Large intestine (tissue), 3 donors: ENCODE data around the gene ZNF143. TPM values are rescaled to one million over a fixed set of nuclear protein-coding genes. Genes with fewer than 3 reads are reported as not detected.

Experiments used
- DNase-seq, 2 donors: peaks; one replicate each; pipeline versions ENCODE4 v3.0.0 to v3.0.0-alpha.2; 2013
- H3K27ac ChIP-seq: one replicate; pipeline ENCODE4 v1.5.1; 2013; ENCODE audit warnings: low read length
- H3K27me3 ChIP-seq: 2 replicates; pipeline ENCODE4 v1.6.1; 2013; ENCODE audit warnings: low read length; ENCODE audit not compliant: control insufficient read depth, insufficient read depth
- H3K36me3 ChIP-seq: 2 replicates; pipeline ENCODE4 v1.6.1; 2013; ENCODE audit warnings: low read length; ENCODE audit not compliant: control insufficient read depth, insufficient read depth
- H3K4me1 ChIP-seq: one replicate; pipeline ENCODE4 v1.6.1; 2013; ENCODE audit warnings: low read length; ENCODE audit not compliant: control insufficient read depth, insufficient read depth
- H3K4me3 ChIP-seq: one replicate; pipeline ENCODE4 v1.5.1; 2013; ENCODE audit warnings: low read length
- H3K9me3 ChIP-seq: one replicate; pipeline ENCODE4 v1.6.1; 2013; ENCODE audit warnings: mild to moderate bottlenecking, low read depth, low read length, moderate library complexity; ENCODE audit not compliant: control insufficient read depth
- WGBS: methylation state at CpG from one replicate; pipeline ENCODE4 v1.1.5; 2013; ENCODE audit warnings: low lambda C conversion rate; ENCODE audit not compliant: insufficient coverage; 5-methylcytosine and 5-hydroxymethylcytosine counted together
- polyA plus RNA-seq: library from polyadenylated mRNA; unstranded; fragments of 120-200 nt; gene quantifications from one replicate; pipeline ENCODE4 v1.2.1, GENCODE V29; 2013

ZNF143 gene
- polyA plus RNA-seq, 1 donor = 21.2 TPM

GRCh38 chr11:9525116-9525515 is 64.3 kb downstream of the ZNF143 start:
- Histone ChIP-seq H3K4me1 (peaks cover 18% of the 10 kb centered on the region), H3K9me3 (no peaks in the 10 kb centered on the region), H3K27me3 (no peaks in the 10 kb centered on the region), H3K4me3 (no peak overlapping the region), H3K27ac (no peak overlapping the region), H3K36me3 (peaks cover 8% of the 10 kb centered on the region)
- peak in 1 of 2 donors; percentile 71 for DNase-seq
- WGBS = no CpG with 5 or more reads among the region's 3 CpGs

- H3K4me1 ChIP-seq = peaks cover 29% of the 10 kb centered on the region
- peak overlapping the region; percentile 75 for H3K27ac ChIP-seq
- H3K27me3 ChIP-seq = no peaks in the 10 kb centered on the region
- H3K4me3 ChIP-seq = no peak overlapping the region
- no peaks in the 10 kb centered on the region for H3K9me3 ChIP-seq
- peaks cover 5% of the 10 kb centered on the region for H3K36me3 ChIP-seq
- 30% methylated on average over 2 of the region's 8 CpGs for WGBS
- DNase-seq = peak in 1 of 2 donors; percentile 58
These were observed 66.8 kb downstream of the ZNF143 start for GRCh38 chr11:9527481-9528135.

GRCh38 chr11:9528136-9528501 is 67.3 kb downstream of the ZNF143 start:
- H3K27ac ChIP-seq = peak overlapping the region; percentile 75
- no peaks in the 10 kb centered on the region for H3K9me3 ChIP-seq
- no peaks in the 10 kb centered on the region for H3K27me3 ChIP-seq
- DNase-seq = no peak
- WGBS = 100% methylated on average over 1 of the region's 1 CpG
- H3K4me3 ChIP-seq = no peak overlapping the region
- H3K4me1 ChIP-seq = peaks cover 31% of the 10 kb centered on the region
- peaks cover 5% of the 10 kb centered on the region for H3K36me3 ChIP-seq

GRCh38 chr11:9528573-9529333 is 67.9 kb downstream of the ZNF143 start:
- Histone ChIP-seq H3K27ac (peak overlapping the region; percentile 35), H3K4me1 (peaks cover 38% of the 10 kb centered on the region), H3K27me3 (no peaks in the 10 kb centered on the region), H3K36me3 (peaks cover 5% of the 10 kb centered on the region), H3K4me3 (no peak overlapping the region), H3K9me3 (no peaks in the 10 kb centered on the region)
- no CpG with 5 or more reads among the region's 12 CpGs for WGBS
- peak in 1 of 2 donors; percentile 13 for DNase-seq

- peaks cover 5% of the 10 kb centered on the region for H3K36me3 ChIP-seq
- WGBS = no CpG with 5 or more reads among the region's 3 CpGs
- H3K4me1 ChIP-seq = peaks cover 42% of the 10 kb centered on the region
- no peaks in the 10 kb centered on the region for H3K27me3 ChIP-seq
- peak overlapping the region; percentile 35 for H3K27ac ChIP-seq
- DNase-seq = peak in 1 of 2 donors; percentile 56
- no peaks in the 10 kb centered on the region for H3K9me3 ChIP-seq
- H3K4me3 ChIP-seq = no peak overlapping the region
These were observed 68.5 kb downstream of the ZNF143 start for GRCh38 chr11:9529334-9529650.

GRCh38 chr11:9530020-9530621 is 69.3 kb downstream of the ZNF143 start:
- peaks cover 5% of the 10 kb centered on the region for H3K36me3 ChIP-seq
- H3K9me3 ChIP-seq = no peaks in the 10 kb centered on the region
- peaks cover 44% of the 10 kb centered on the region for H3K4me1 ChIP-seq
- H3K27me3 ChIP-seq = no peaks in the 10 kb centered on the region
- no CpG with 5 or more reads among the region's 9 CpGs for WGBS
- DNase-seq = peak in 1 of 2 donors; percentile 60
- peak overlapping the region; percentile 35 for H3K27ac ChIP-seq
- no peak overlapping the region for H3K4me3 ChIP-seq

GRCh38 chr11:9530901-9531625 is 70.3 kb downstream of the ZNF143 start:
- Histone ChIP-seq H3K27ac (no peak overlapping the region), H3K36me3 (peaks cover 2% of the 10 kb centered on the region), H3K27me3 (no peaks in the 10 kb centered on the region), H3K9me3 (no peaks in the 10 kb centered on the region), H3K4me1 (peaks cover 44% of the 10 kb centered on the region), H3K4me3 (no peak overlapping the region)
- no peak for DNase-seq
- 90% methylated on average over 2 of the region's 8 CpGs for WGBS

GRCh38 chr11:9533058-9533457 is 72.2 kb downstream of the ZNF143 start:
- DNase-seq = no peak
- WGBS = no CpG with 5 or more reads among the region's 9 CpGs
- H3K27me3 ChIP-seq = no peaks in the 10 kb centered on the region
- no peak overlapping the region for H3K4me3 ChIP-seq
- H3K36me3 ChIP-seq = no peaks in the 10 kb centered on the region
- H3K4me1 ChIP-seq = peaks cover 44% of the 10 kb centered on the region
- no peak overlapping the region for H3K27ac ChIP-seq
- no peaks in the 10 kb centered on the region for H3K9me3 ChIP-seq

GRCh38 chr11:9533736-9534473 is 73.1 kb downstream of the ZNF143 start:
- H3K4me1 ChIP-seq = peaks cover 38% of the 10 kb centered on the region
- DNase-seq = peak in 1 of 2 donors; percentile 45
- no peaks in the 10 kb centered on the region for H3K9me3 ChIP-seq
- WGBS = 28% methylated on average over 3 of the region's 5 CpGs
- no peaks in the 10 kb centered on the region for H3K36me3 ChIP-seq
- no peak overlapping the region for H3K27ac ChIP-seq
- no peak overlapping the region for H3K4me3 ChIP-seq
- no peaks in the 10 kb centered on the region for H3K27me3 ChIP-seq
